ENCODE measurements around the gene OPCML.

Gene OPCML

GRCh38 chr11:133239575-133239974, 292.7 kb downstream of the OPCML start:
- TF ChIP-seq CTCF (IDR thresholded peaks at IDR 0.05; ENCODE audit: insufficient read depth, low read length, poor library complexity, severe bottlenecking) (no peak), EZH2phosphoT487 (conservative IDR thresholded peaks at IDR 0.05; ENCODE audit: low read length) (no peak)
- H3K27me3 ChIP-seq (ENCODE audit: low read length) = no peaks in the 10 kb centered on the region
- H3K9me2 ChIP-seq (replicated peaks; ENCODE audit: insufficient read depth, low read length) = no peaks in the 10 kb centered on the region
- no peaks in the 10 kb centered on the region for H3K9me3 ChIP-seq (ENCODE audit: insufficient read depth, low read length)
- no peak overlapping the region for H3K4me2 ChIP-seq (ENCODE audit: low read depth, low read length, poor library complexity, severe bottlenecking)
- no peaks in the 10 kb centered on the region for H3K79me2 ChIP-seq (ENCODE audit: insufficient read depth, low read length)
- no peaks in the 10 kb centered on the region for H4K20me1 ChIP-seq (ENCODE audit: low read depth, low read length)
- no peak overlapping the region for H2AFZ ChIP-seq (ENCODE audit: low read depth, low read length, severe bottlenecking)
- no peak overlapping the region for H3K4me3 ChIP-seq (ENCODE audit: insufficient read depth, low read length, poor library complexity, severe bottlenecking)
- H3K27ac ChIP-seq (ENCODE audit: low read depth, low read length) = no peak overlapping the region
- no peaks in the 10 kb centered on the region for H3K36me3 ChIP-seq (ENCODE audit: low read length)
- H3K9ac ChIP-seq (ENCODE audit: low read length) = no peak overlapping the region
- no peaks in the 10 kb centered on the region for H3F3A ChIP-seq (ENCODE audit: insufficient read depth)

GRCh38 chr11:133238495-133238894, 293.8 kb downstream of the OPCML start:
- Histone ChIP-seq H3K27ac (ENCODE audit: low read depth, low read length) (no peak overlapping the region), H3K79me2 (ENCODE audit: insufficient read depth, low read length) (no peaks in the 10 kb centered on the region), H3F3A (ENCODE audit: insufficient read depth) (no peaks in the 10 kb centered on the region), H3K4me2 (ENCODE audit: low read depth, low read length, poor library complexity, severe bottlenecking) (no peak overlapping the region), H4K20me1 (ENCODE audit: low read depth, low read length) (no peaks in the 10 kb centered on the region), H3K4me3 (ENCODE audit: insufficient read depth, low read length, poor library complexity, severe bottlenecking) (no peak overlapping the region), H3K9me3 (ENCODE audit: insufficient read depth, low read length) (no peaks in the 10 kb centered on the region), H3K27me3 (ENCODE audit: low read length) (no peaks in the 10 kb centered on the region), H3K36me3 (ENCODE audit: low read length) (no peaks in the 10 kb centered on the region), H3K9me2 (replicated peaks; ENCODE audit: insufficient read depth, low read length) (no peaks in the 10 kb centered on the region), H2AFZ (ENCODE audit: low read depth, low read length, severe bottlenecking) (no peak overlapping the region), H3K9ac (ENCODE audit: low read length) (no peak overlapping the region)
- TF ChIP-seq EZH2phosphoT487 (conservative IDR thresholded peaks at IDR 0.05; ENCODE audit: low read length) (no peak), CTCF (IDR thresholded peaks at IDR 0.05; ENCODE audit: insufficient read depth, low read length, poor library complexity, severe bottlenecking) (no peak)

GRCh38 chr11:133238027-133238426, 294.3 kb downstream of the OPCML start:
- H3K79me2 ChIP-seq (ENCODE audit: insufficient read depth, low read length) = no peaks in the 10 kb centered on the region
- no peak overlapping the region for H3K9ac ChIP-seq (ENCODE audit: low read length)
- H3K27ac ChIP-seq (ENCODE audit: low read depth, low read length) = no peak overlapping the region
- H2AFZ ChIP-seq (ENCODE audit: low read depth, low read length, severe bottlenecking) = no peak overlapping the region
- no peaks in the 10 kb centered on the region for H4K20me1 ChIP-seq (ENCODE audit: low read depth, low read length)
- no peaks in the 10 kb centered on the region for H3K36me3 ChIP-seq (ENCODE audit: low read length)
- TF ChIP-seq EZH2phosphoT487 (conservative IDR thresholded peaks at IDR 0.05; ENCODE audit: low read length) = no peak
- no peak for TF ChIP-seq CTCF (IDR thresholded peaks at IDR 0.05; ENCODE audit: insufficient read depth, low read length, poor library complexity, severe bottlenecking)
- H3K4me2 ChIP-seq (ENCODE audit: low read depth, low read length, poor library complexity, severe bottlenecking) = no peak overlapping the region
- H3F3A ChIP-seq (ENCODE audit: insufficient read depth) = no peaks in the 10 kb centered on the region
- no peaks in the 10 kb centered on the region for H3K9me2 ChIP-seq (replicated peaks; ENCODE audit: insufficient read depth, low read length)
- no peaks in the 10 kb centered on the region for H3K27me3 ChIP-seq (ENCODE audit: low read length)
- no peak overlapping the region for H3K4me3 ChIP-seq (ENCODE audit: insufficient read depth, low read length, poor library complexity, severe bottlenecking)
- no peaks in the 10 kb centered on the region for H3K9me3 ChIP-seq (ENCODE audit: insufficient read depth, low read length)
